SKM-1 treated with dmso at 0.1 percent for 144 hours (cell line): ENCODE measurements around the gene ZNF396.
A peak's percentile ranks its signal among the peaks of the same experiment; 100 is the strongest.

ENCODE experiments used
- DNase-seq: peaks from one replicate; lab custom pipeline; 2025; ENCODE audit not compliant: unreplicated experiment; lab: John Stamatoyannopoulos, UW

The ZNF396 gene

DNA sequence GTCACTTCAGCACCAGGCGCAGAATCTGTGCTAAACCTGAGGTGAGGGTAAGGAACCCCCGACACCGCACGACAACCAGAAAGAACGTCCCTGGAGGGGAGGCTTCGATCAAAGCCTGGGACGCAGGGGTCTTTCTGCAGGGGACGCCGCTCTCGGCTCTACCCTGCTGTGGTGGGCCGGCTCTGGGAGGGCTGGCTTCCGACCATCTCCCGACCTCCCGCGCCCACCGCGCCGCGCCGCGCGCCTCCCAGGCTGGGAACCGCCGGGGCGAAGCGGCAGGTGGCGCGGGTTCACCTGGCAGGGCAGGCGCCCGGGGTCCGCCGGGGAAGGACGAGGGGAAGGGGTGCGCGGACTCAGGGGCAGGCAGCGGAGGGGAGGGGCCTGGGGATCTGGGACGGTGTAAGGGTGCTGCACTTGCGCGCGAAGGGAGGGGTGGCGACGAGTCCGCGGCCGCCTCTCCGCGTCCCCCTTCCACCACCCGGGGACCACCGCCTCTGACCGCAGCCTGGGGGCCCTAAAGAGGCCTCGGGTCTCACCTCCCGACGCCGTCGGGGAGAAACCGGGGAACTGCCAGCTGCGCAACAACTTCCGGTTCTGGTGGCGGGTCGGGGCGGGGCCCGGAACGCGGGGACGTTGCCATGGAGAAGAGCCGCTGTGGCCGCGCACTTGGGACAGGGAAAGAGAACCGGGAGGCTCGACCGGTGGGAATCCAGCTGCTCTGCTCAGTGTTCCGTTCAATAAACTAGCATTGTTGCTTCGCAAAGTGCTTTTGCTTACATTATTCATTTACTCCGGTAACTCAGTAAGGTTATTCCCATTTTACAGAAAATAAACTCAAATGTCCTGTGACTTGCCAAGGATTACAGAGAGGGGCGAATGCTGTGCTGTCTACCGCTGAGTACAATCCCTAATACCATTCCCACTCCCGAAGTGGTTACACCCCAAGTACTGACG lies at the start of gene ZNF396:
Gene ZNF396, minus strand, starts transcription at position 596 of the 954 bp plus-strand sequence. CDS start 3,045 bp downstream, outside the sequence.
- DNase-seq = peak; percentile 75

- no peak for DNase-seq
Observed at GRCh38 chr18:35426786-35427185, 49.6 kb upstream of the ZNF396 start.

DNA sequence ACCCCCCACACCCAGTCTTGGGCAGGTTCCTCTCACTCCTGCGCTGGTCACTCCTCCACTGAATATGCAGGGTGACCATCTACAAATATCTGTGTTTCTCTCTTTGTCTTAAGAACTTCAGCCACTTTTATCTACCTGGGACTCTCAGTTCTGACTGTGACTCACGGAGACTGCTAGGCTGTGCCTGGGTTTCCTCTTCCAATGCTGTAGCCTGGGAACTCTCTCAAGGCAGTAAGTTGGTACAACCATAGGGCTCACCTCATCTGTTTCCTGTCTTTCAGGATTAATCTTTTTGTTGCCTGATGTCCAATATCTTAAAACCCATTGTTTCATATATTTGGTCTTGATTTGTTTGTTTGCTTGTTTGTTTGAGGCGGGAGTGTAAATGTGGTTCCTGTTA lies 47.2 kb upstream of the ZNF396 start:
- DNase-seq = no peak

GRCh38 chr18:35422237-35422636 lies 45.1 kb upstream of the ZNF396 start:
- no peak for DNase-seq

- no peak for DNase-seq
Observed at GRCh38 chr18:35418610-35419009, 41.5 kb upstream of the ZNF396 start.

- no peak for DNase-seq
Observed at GRCh38 chr18:35417223-35417622, 40.1 kb upstream of the ZNF396 start.

- peak; percentile 28 for DNase-seq
Observed at GRCh38 chr18:35415511-35416073, 38.5 kb upstream of the ZNF396 start.

- no peak for DNase-seq
Observed at GRCh38 chr18:35413163-35413511, 36.0 kb upstream of the ZNF396 start.

DNA sequence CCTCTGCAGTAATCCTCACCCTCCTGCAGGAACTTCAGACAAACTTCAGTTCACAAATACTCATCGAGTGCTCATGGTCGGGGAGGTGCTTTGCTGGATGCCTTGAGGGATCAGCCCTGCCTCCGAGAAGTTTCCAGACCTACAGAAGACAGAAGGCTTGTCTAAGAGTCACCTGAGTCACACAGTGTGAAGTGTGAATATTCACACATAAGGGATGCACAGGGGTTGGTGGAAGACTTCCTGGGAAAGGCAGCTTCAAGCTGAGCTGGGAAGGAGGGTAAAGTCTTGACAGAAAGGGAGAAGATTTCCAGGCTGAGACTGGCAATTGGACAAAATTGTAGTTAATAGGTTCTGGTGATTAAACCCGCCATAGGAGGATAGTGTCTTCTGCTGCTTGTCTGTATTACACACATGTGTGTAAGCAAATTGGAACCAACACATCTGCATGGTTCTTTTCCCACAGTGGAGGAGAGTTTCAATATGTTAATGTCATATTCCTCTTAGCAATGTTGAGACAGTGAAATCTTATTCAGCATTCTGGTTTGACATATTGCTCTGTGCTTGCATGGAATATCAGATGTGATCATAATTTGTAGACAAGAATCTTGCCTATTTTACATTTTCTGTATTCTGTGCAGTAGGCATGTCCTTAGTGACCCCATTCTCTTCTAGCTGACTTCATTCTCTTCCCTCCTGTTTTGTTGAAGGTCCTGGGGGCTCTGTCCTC lies 34.7 kb upstream of the ZNF396 start:
- DNase-seq = no peak

GRCh38 chr18:35410561-35410960 lies 33.4 kb upstream of the ZNF396 start:
- DNase-seq = no peak

GRCh38 chr18:35409911-35410310 lies 32.8 kb upstream of the ZNF396 start:
- DNase-seq = no peak

- DNase-seq = no peak
Observed at GRCh38 chr18:35408843-35409261, 31.7 kb upstream of the ZNF396 start.

GRCh38 chr18:35407871-35408481 lies 30.8 kb upstream of the ZNF396 start:
- peak; percentile 83 for DNase-seq

DNA sequence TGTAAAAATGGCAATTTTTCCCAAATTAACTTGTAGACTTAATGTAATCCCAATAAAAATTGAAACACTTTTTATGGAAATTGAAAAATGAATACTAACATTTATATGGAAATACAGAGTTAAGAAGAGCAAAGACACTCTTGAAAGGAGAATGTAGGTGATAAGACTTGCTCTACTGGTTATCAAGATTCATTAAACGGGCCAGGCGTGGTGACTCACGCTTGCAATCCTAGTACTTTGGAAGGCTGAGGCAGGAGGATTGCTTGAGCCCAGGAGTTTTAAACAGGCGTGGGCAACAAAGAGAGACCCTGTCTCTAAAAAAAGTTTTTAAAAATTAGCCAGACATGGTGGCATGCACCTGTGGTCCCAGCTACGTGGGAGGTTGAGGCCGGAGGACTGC lies 29.5 kb upstream of the ZNF396 start:
- no peak for DNase-seq

GRCh38 chr18:35397976-35398375 lies 20.8 kb upstream of the ZNF396 start:
- DNase-seq = no peak

DNA sequence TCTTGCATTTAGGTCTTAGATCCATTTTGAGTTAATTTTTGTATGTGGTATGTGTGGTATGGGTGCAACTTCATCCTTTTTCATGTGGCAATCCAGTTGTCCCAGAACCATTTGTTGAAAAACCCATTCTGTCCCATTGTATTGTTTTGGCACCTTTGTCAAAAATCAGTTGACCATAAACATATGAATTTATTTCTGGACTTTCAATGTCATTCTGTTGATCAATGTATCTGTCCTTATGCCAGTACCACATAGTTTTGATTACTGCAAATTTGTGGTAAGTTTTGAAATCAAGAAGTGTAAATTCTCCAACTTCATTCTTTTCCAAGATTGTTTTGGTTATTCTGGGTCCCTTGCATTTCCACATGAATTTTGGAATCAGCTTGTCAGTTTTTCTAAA lies 16.6 kb upstream of the ZNF396 start:
- no peak for DNase-seq

DNA sequence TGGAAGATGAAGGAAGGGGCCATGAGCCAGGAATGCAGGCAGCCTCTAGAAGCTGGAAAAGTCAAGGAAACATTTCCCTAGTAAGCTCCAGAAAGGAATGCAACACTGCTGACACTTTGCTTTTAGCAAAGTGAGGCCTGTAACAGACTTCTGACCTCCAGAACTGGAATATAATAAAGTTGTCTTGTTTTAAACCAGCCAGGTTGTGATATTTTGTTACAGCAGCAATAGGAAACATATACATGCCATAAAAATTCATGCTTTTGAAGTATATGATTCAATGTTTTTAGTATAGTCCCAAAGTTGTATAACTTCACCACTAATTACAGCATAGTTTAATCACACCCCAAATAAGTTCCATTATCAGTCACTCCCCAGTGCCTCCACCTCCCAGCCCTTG lies 15.2 kb upstream of the ZNF396 start:
- no peak for DNase-seq

GRCh38 chr18:35390951-35391700 lies 14.0 kb upstream of the ZNF396 start:
- DNase-seq = no peak

DNA sequence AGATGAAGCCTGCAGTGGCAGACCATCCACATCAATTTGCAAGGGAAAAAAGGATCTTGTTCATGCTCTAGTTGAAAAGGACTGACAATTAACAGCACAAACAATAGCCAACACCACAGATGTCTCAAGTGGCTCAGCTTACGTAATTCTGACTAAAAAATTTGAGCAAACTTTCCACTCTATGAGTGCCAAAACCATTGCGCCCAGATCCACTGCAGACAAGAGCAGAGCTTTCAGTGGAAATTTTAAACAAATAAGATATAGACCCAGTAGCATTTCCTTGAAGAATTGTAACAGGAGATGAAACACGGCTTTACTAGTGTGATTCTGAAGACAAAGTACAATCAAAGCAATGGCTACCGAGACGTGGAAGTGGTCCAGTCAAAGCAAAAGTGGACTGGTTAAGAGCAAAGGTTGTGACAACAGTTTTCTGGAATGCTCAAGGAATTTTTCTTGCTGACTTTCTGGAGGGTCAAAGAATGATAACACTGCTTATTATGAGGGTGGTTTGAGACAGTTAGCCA lies 12.0 kb upstream of the ZNF396 start:
- DNase-seq = no peak

DNA sequence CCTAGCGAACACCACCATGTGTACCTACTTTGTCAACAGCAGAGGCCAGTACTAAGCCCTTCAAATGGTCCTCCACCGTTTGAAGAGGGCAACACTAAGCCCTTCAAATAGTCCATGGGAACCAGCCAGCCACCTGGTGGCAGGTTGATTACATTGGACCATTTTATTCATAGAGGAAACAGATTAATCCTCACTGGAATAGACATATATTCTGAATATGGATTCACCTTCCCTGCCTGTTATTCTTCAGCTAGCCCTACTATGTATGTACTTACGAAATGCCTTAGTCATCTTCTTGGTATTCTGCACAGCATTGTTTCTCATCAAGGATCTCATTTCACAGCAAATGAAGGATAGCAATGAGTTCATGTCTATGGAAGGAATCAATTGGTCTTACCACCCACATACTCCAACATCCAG lies 10.0 kb upstream of the ZNF396 start:
- no peak for DNase-seq
